PC-9 (cell line): Measurements from ENCODE around the gene FRMD4B. TPM values are rescaled to one million over a fixed set of nuclear protein-coding genes. Genes with fewer than 3 reads are reported as not detected.

ENCODE experiments used
- BruUV-seq: library from RNA; stranded (reverse); fragments of 400-500 nt; replicated peaks from 2 replicates; lab custom pipeline; 2021; lab: Mats Ljungman, UMichigan
- CTCF ChIA-PET: fragments of 300-600 bp; sonication (Branson Sonifier 250); formaldehyde crosslinking; loops from one replicate; lab custom pipeline; 2022; ENCODE audit warnings: antibody characterized with exemption; lab: Charles Lee
- POLR2A ChIA-PET: fragments of 300-600 bp; sonication (Branson Sonifier 250); formaldehyde crosslinking; loops from one replicate; lab custom pipeline; 2022; ENCODE audit warnings: antibody characterized with exemption; ENCODE audit not compliant: unreplicated experiment; lab: Charles Lee
- DNase-seq, 2 experiments: peaks; one replicate each; pipeline versions ENCODE4 v3.0.0 to v3.0.0-alpha.2; 2015 to 2022; ENCODE audit warnings: mixed read lengths in 1 of 2
- H2AFZ ChIP-seq: fragments of 200-600 bp; sonication (generic); 2 replicates; pipeline ENCODE4 v1.8.1; 2017; ENCODE audit warnings: antibody characterized with exemption
- H3F3A ChIP-seq: fragments of 200-600 bp; sonication (generic); 2 replicates; pipeline ENCODE4 v1.8.1; 2017; ENCODE audit warnings: antibody characterized with exemption, mild to moderate bottlenecking, low read depth; ENCODE audit not compliant: insufficient read depth
- H3K27ac ChIP-seq: fragments of 200-600 bp; sonication (generic); 2 replicates; pipeline ENCODE4 v1.6.1; 2016; ENCODE audit warnings: mixed run types
- H3K27me3 ChIP-seq: fragments of 200-600 bp; sonication (generic); 2 replicates; pipeline ENCODE4 v1.6.1; 2016; ENCODE audit warnings: low read depth, mixed run types; ENCODE audit not compliant: insufficient read depth
- H3K36me3 ChIP-seq: fragments of 200-600 bp; sonication (generic); 2 replicates; pipeline ENCODE4 v1.6.1; 2016; ENCODE audit warnings: low read depth, mixed run types
- H3K4me1 ChIP-seq: fragments of 200-600 bp; sonication (generic); replicated peaks from 2 replicates; pipeline ENCODE4 v1.6.1; 2016; ENCODE audit warnings: mixed run types; ENCODE audit not compliant: insufficient read depth
- H3K4me2 ChIP-seq: fragments of 200-600 bp; sonication (generic); 2 replicates; pipeline ENCODE4 v1.6.1; 2017; ENCODE audit warnings: mixed run types
- H3K4me3 ChIP-seq: fragments of 200-600 bp; sonication (generic); 2 replicates; pipeline ENCODE4 v1.6.1; 2016; ENCODE audit warnings: mixed run types
- H3K79me2 ChIP-seq: fragments of 200-600 bp; sonication (generic); 2 replicates; pipeline ENCODE4 v1.6.1; 2017; ENCODE audit warnings: low read depth, mixed run types
- H3K9me2 ChIP-seq: fragments of 200-600 bp; sonication (generic); 2 replicates; pipeline ENCODE4 v1.8.1; 2017; ENCODE audit warnings: mild to moderate bottlenecking; ENCODE audit not compliant: insufficient read depth
- H3K9me3 ChIP-seq: fragments of 200-600 bp; sonication (generic); 2 replicates; pipeline ENCODE4 v1.8.1; 2016; ENCODE audit warnings: low read depth; ENCODE audit not compliant: insufficient read depth
- H4K20me1 ChIP-seq: fragments of 200-600 bp; sonication (generic); 2 replicates; pipeline ENCODE4 v1.8.1; 2017; ENCODE audit not compliant: insufficient read depth
- CTCF ChIP-seq: fragments of 200-600 bp; sonication (generic); conservative IDR thresholded peaks from 2 replicates; pipeline ENCODE4 v1.6.1; 2017; ENCODE audit warnings: mixed run types, antibody characterized with exemption, mild to moderate bottlenecking, moderate library complexity
- EZH2 ChIP-seq: fragments of 200-600 bp; sonication (generic); IDR thresholded peaks from 2 replicates; pipeline ENCODE4 v1.8.0; 2017; ENCODE audit warnings: antibody characterized with exemption, low read depth
- intact Hi-C: fragments of 100-400 bp; cut with micrococcal nuclease; formaldehyde crosslinking; loops from one replicate; pipeline ENCODE4 v1.10.0; 2022; ENCODE audit not compliant: unreplicated experiment
- total RNA-seq: library from RNA; stranded (reverse); gene quantifications from 2 replicates; pipeline ENCODE4 v1.2.3, GENCODE V29; 2021

FRMD4B gene
- total RNA-seq, 1 experiment from 2014 or later, result 10.2 TPM

GRCh38 chr3:69370156-69370883 lies 15.6 kb downstream of the FRMD4B start:
- POLR2A ChIA-PET, result interaction anchor here (0.6 kb wide), 1 partner anchor 81 kb away, joined by 3 read pairs; no protein-coding TSS in a partner anchor
- H3K4me2 ChIP-seq, result no peak overlapping the region
- no peaks in the 10 kb centered on the region for H4K20me1 ChIP-seq
- no peaks in the 10 kb centered on the region for H3K9me3 ChIP-seq
- H3K79me2 ChIP-seq, result no peaks in the 10 kb centered on the region
- H3K36me3 ChIP-seq, result no peaks in the 10 kb centered on the region
- peak in 1 of 2 experiments; percentile 37 for DNase-seq
- no peaks in the 10 kb centered on the region for H3K9me2 ChIP-seq
- intact Hi-C loops, result no loop called here
- H2AFZ ChIP-seq, result no peak overlapping the region
- H3K4me3 ChIP-seq, result no peak overlapping the region
- no peaks in the 10 kb centered on the region for H3K27me3 ChIP-seq
- H3K4me1 ChIP-seq, result no peaks in the 10 kb centered on the region
- TF ChIP-seq CTCF, result no peak
- TF ChIP-seq EZH2, result no peak
- no TSS peak for BruUV-seq
- CTCF ChIA-PET, result interaction anchor here (0.6 kb wide), 1 partner anchor 168 kb away, joined by 4 read pairs; no protein-coding TSS in a partner anchor
- H3F3A ChIP-seq, result no peaks in the 10 kb centered on the region
- H3K27ac ChIP-seq, result no peak overlapping the region

GRCh38 chr3:69368129-69368741 lies 17.7 kb downstream of the FRMD4B start:
- intact Hi-C loops, result no loop called here
- Histone ChIP-seq H3K79me2 (no peaks in the 10 kb centered on the region), H3K4me2 (no peak overlapping the region), H2AFZ (no peak overlapping the region), H4K20me1 (no peaks in the 10 kb centered on the region), H3K36me3 (no peaks in the 10 kb centered on the region), H3F3A (no peaks in the 10 kb centered on the region), H3K27me3 (no peaks in the 10 kb centered on the region), H3K4me1 (no peaks in the 10 kb centered on the region), H3K9me3 (no peaks in the 10 kb centered on the region), H3K27ac (no peak overlapping the region), H3K4me3 (no peak overlapping the region), H3K9me2 (no peaks in the 10 kb centered on the region)
- DNase-seq, result no peak
- ChIA-PET POLR2A (no interaction called here), CTCF (interaction anchor here (1.2 kb wide), 1 partner anchor 206 kb away, joined by 5 read pairs; no protein-coding TSS in a partner anchor)
- BruUV-seq, result no TSS peak
- no peak for TF ChIP-seq EZH2
- TF ChIP-seq CTCF, result no peak

- Histone ChIP-seq H3K36me3 (no peaks in the 10 kb centered on the region), H3K4me3 (no peak overlapping the region), H3K9me2 (no peaks in the 10 kb centered on the region), H2AFZ (no peak overlapping the region), H4K20me1 (no peaks in the 10 kb centered on the region), H3K4me2 (no peak overlapping the region), H3K79me2 (no peaks in the 10 kb centered on the region), H3K9me3 (no peaks in the 10 kb centered on the region), H3K27ac (no peak overlapping the region), H3K27me3 (no peaks in the 10 kb centered on the region), H3F3A (no peaks in the 10 kb centered on the region), H3K4me1 (no peaks in the 10 kb centered on the region)
- ChIA-PET CTCF (no interaction called here), POLR2A (no interaction called here)
- BruUV-seq, result no TSS peak
- no peak for DNase-seq
- intact Hi-C loops, result no loop called here
- TF ChIP-seq CTCF, result no peak
- no peak for TF ChIP-seq EZH2
Measured at GRCh38 chr3:69367586-69367985, 18.3 kb downstream of the FRMD4B start.
